Transverse colon (tissue), 4 donors: Measurements from ENCODE around the gene CCDC112. TPM values are rescaled to one million over a fixed set of nuclear protein-coding genes. Genes with fewer than 3 reads are reported as not detected.

ENCODE experiments used
- DNase-seq: peaks from one replicate; pipeline ENCODE4 v3.0.0-alpha.2; 2019
- H3K27ac ChIP-seq, 4 donors: fragments of 200-600 bp; sonication (generic); 2 replicates each; pipeline ENCODE4 v1.5.1; 2016 to 2018; ENCODE audit warnings: inconsistent platforms in 4 of 4
- H3K27me3 ChIP-seq: fragments of 200-600 bp; sonication (generic); 2 replicates; pipeline ENCODE4 v1.5.1; 2017; ENCODE audit warnings: inconsistent platforms
- H3K36me3 ChIP-seq, 4 donors: fragments of 200-600 bp; sonication (generic); 2 replicates each; pipeline ENCODE4 v1.5.1; 2017 to 2019; ENCODE audit warnings: inconsistent platforms in 4 of 4
- H3K4me1 ChIP-seq, 4 donors: fragments of 200-600 bp; sonication (generic); 2 replicates each; pipeline ENCODE4 v1.5.1; 2017 to 2020; ENCODE audit warnings: inconsistent platforms in 4 of 4
- H3K4me3 ChIP-seq, 4 donors: fragments of 200-600 bp; sonication (generic); 1 replicate in 1 of 4; 2 replicates in 3 of 4; pipeline versions ENCODE4 v1.5.1 to v1.6.1; 2017 to 2019; ENCODE audit warnings: inconsistent platforms in 4 of 4
- H3K9me3 ChIP-seq, 2 donors: fragments of 200-600 bp; sonication (generic); 2 replicates each; pipeline ENCODE4 v1.5.1; 2017 to 2019; ENCODE audit warnings: inconsistent platforms in 2 of 2
- CTCF ChIP-seq, 5 experiments: fragments of 200-600 bp in 3 of 5; fragments of 450-650 bp in 2 of 5; sonication (generic) in 3 of 5; IDR thresholded peaks; 1 replicate in 2 of 5; 2 replicates in 3 of 5; pipeline ENCODE4 v1.5.1; 2016 to 2017; ENCODE audit warnings: antibody characterized with exemption in 5 of 5, inconsistent platforms in 3 of 5, mild to moderate bottlenecking in 2 of 5, moderate library complexity in 1 of 5
- EP300 ChIP-seq: sonication (generic); formaldehyde crosslinking; IDR thresholded peaks from one replicate; pipeline ENCODE4 v1.6.1; 2017; ENCODE audit warnings: antibody characterized with exemption, low read depth
- POLR2A ChIP-seq: fragments of 450-650 bp; IDR thresholded peaks from one replicate; pipeline ENCODE4 v1.6.1; 2016; ENCODE audit warnings: antibody characterized with exemption, mild to moderate bottlenecking, moderate library complexity
- POLR2AphosphoS5 ChIP-seq, 3 donors: sonication (generic); formaldehyde crosslinking; IDR thresholded peaks; one replicate each; pipeline ENCODE4 v1.6.1; 2016; ENCODE audit warnings: antibody characterized with exemption in 3 of 3
- WGBS, 2 donors: methylation state at CpG; one replicate each; pipeline ENCODE4 v1.1.5; 2018; ENCODE audit warnings: low coverage in 1 of 2; 5-methylcytosine and 5-hydroxymethylcytosine counted together
- in situ Hi-C, 4 donors: fragments of 200-750 bp; cut with MboI; loops; one replicate each; pipeline versions ENCODE4 v1.15.0 to v1.15.1; 2017; ENCODE audit warnings: low sequenced_read_pairs in 3 of 4, low pct_ligation_motif_present in 1 of 4, low pct_unique_long_range_greater_than_20kb in 1 of 4
- intact Hi-C: fragments of 100-400 bp; cut with DNase I; formaldehyde crosslinking; loops from one replicate; pipeline ENCODE4 v1.15.1; 2023; ENCODE audit warnings: low total_unique reads
- total RNA-seq, 4 donors: library from RNA; depleted of rRNA; stranded (reverse); fragments of >200 nt; gene quantifications; one replicate each; pipeline ENCODE4 v1.1.0, GENCODE V29; 2016

CCDC112 gene
- total RNA-seq, 4 donors from 2014 or later: 15.7 to 22.4 (median 20.5) TPM

- in situ Hi-C loops (no loop called here), intact Hi-C loops (no loop called here)
- 31 to 52% methylated on average over 3 of the region's 3 CpGs for WGBS, 2 donors
- Histone ChIP-seq H3K4me3 (no peak overlapping the region), H3K4me1 (peaks cover 0 to 25% (median 6%) of the 10 kb centered on the region in 4 donors), H3K36me3 (peaks cover 0 to 23% (median 8%) of the 10 kb centered on the region in 4 donors), H3K27ac (peak overlapping the region; percentile 45 to 54 (median 53)), H3K9me3 (no peaks in the 10 kb centered on the region), H3K27me3 (no peaks in the 10 kb centered on the region)
- DNase-seq: no peak
- TF ChIP-seq CTCF (IDR thresholded peaks at IDR 0.05) (no peak), EP300 (no peak), POLR2A (no peak), POLR2AphosphoS5 (IDR thresholded peaks at IDR 0.05) (no peak)
Observed at GRCh38 chr5:115272297-115272958, 24.0 kb downstream of the CCDC112 start.

- WGBS, 2 donors: 76 to 80% methylated on average over 2 to 6 of the region's 6 CpGs
- H3K36me3 ChIP-seq: peaks cover 0 to 23% (median 6%) of the 10 kb centered on the region in 4 donors
Observed at GRCh38 chr5:115271295-115272050, 25.0 kb downstream of the CCDC112 start.

GRCh38 chr5:115267617-115268016 lies 28.8 kb downstream of the CCDC112 start:
- Histone ChIP-seq H3K27ac (no peak overlapping the region), H3K4me3 (no peak overlapping the region), H3K9me3 (no peaks in the 10 kb centered on the region), H3K27me3 (no peaks in the 10 kb centered on the region), H3K4me1 (peaks cover 0 to 20% (median 5%) of the 10 kb centered on the region in 4 donors), H3K36me3 (peaks cover 0 to 13% (median 3%) of the 10 kb centered on the region in 4 donors)
- in situ Hi-C loops: no loop called here
- intact Hi-C loops: no loop called here
- no peak for TF ChIP-seq POLR2A
- TF ChIP-seq EP300: no peak
- no peak for TF ChIP-seq POLR2AphosphoS5 (IDR thresholded peaks at IDR 0.05)
- no peak for TF ChIP-seq CTCF (IDR thresholded peaks at IDR 0.05)
- no peak for DNase-seq

More at GRCh38 chr5:115271295-115272050, 25.0 kb downstream of the CCDC112 start:
- peaks cover 0 to 25% (median 6%) of the 10 kb centered on the region in 4 donors for H3K4me1 ChIP-seq
- peak overlapping the region; percentile 45 to 54 (median 53) for H3K27ac ChIP-seq
- DNase-seq: no peak
- no peak for TF ChIP-seq POLR2A
- no peak for TF ChIP-seq POLR2AphosphoS5 (IDR thresholded peaks at IDR 0.05)
- no peak for TF ChIP-seq CTCF (IDR thresholded peaks at IDR 0.05)
- TF ChIP-seq EP300: no peak
- H3K9me3 ChIP-seq: no peaks in the 10 kb centered on the region
- in situ Hi-C loops (no loop called here), intact Hi-C loops (no loop called here)
- no peak overlapping the region for H3K4me3 ChIP-seq
- no peaks in the 10 kb centered on the region for H3K27me3 ChIP-seq

GRCh38 chr5:115265220-115265619 lies 31.2 kb downstream of the CCDC112 start:
- 80 to 95% methylated on average over 1 to 13 of the region's 13 CpGs for WGBS, 2 donors
- TF ChIP-seq POLR2AphosphoS5 (IDR thresholded peaks at IDR 0.05) (no peak), POLR2A (no peak), EP300 (no peak), CTCF (IDR thresholded peaks at IDR 0.05) (no peak)
- Histone ChIP-seq H3K27me3 (no peaks in the 10 kb centered on the region), H3K4me1 (peaks cover 13 to 22% (median 18%) of the 10 kb centered on the region in 4 donors), H3K4me3 (no peak overlapping the region), H3K36me3 (peaks cover 0 to 12% (median 3%) of the 10 kb centered on the region in 4 donors), H3K9me3 (no peaks in the 10 kb centered on the region), H3K27ac (no peak overlapping the region)
- intact Hi-C loops (no loop called here), in situ Hi-C loops (no loop called here)
- DNase-seq: no peak
